ENCODE results near the gene TRMT44. TPM values are rescaled to one million over a fixed set of nuclear protein-coding genes. Genes with fewer than 3 reads are reported as not detected.

Gene TRMT44
- total RNA-seq, 1 experiment from 2014 or later: 22.9 TPM

DNA sequence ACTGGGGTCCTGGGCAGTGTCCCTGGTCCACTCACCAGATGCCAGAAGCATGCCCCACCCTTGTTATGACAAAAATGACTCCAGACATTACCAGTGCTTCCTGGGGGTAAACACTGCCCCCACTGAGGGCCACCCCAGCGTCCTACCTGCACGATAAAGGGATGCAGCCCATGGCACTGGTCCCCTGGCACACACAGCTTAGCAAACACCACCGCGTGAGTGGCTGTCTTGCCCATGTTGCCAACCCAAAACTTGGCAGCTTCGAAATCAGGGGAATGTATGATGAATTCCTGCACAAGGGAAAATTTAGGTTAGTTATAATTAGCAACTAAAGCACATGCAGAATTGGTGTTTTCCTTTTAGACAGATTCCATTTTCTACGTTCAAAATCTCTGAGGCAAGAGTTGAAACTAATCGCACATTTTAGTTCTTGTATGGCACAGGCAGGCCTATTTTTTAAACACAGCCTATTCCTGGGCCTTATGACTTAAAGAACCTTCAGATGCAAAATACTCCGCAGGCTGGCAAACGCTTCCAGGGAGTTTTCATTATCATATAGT lies 30.4 kb upstream of the TRMT44 start:
- TF ChIP-seq, protein P1, sequence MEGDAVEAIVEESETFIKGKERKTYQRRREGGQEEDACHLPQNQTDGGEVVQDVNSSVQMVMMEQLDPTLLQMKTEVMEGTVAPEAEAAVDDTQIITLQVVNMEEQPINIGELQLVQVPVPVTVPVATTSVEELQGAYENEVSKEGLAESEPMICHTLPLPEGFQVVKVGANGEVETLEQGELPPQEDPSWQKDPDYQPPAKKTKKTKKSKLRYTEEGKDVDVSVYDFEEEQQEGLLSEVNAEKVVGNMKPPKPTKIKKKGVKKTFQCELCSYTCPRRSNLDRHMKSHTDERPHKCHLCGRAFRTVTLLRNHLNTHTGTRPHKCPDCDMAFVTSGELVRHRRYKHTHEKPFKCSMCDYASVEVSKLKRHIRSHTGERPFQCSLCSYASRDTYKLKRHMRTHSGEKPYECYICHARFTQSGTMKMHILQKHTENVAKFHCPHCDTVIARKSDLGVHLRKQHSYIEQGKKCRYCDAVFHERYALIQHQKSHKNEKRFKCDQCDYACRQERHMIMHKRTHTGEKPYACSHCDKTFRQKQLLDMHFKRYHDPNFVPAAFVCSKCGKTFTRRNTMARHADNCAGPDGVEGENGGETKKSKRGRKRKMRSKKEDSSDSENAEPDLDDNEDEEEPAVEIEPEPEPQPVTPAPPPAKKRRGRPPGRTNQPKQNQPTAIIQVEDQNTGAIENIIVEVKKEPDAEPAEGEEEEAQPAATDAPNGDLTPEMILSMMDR (conservative IDR thresholded peaks at IDR 0.05; ENCODE audit: low read depth, low read length): no peak
- TF ChIP-seq EZH2 (IDR thresholded peaks at IDR 0.05; ENCODE audit: borderline replicate concordance, low read depth, low read length, poor library complexity, severe bottlenecking): no peak
- peaks cover 5% of the 10 kb centered on the region for H3K36me3 ChIP-seq (ENCODE audit: insufficient read depth, low read length, poor library complexity, severe bottlenecking)
- H3K4me1 ChIP-seq (ENCODE audit: insufficient read depth, low read length, poor library complexity, severe bottlenecking): no peaks in the 10 kb centered on the region
- BruUV-seq (replicated peaks): no TSS peak
- intact Hi-C loops (cut with micrococcal nuclease; ENCODE audit: unreplicated experiment): no loop called here
- CTCF ChIA-PET: interaction anchor here (0.6 to 1.4 kb wide), 4 partner anchors 17 to 233 kb away, joined by 4 to 8 read pairs (median 7); no protein-coding TSS in a partner anchor
- POLR2A ChIA-PET (ENCODE audit: low non-redundant PET): no interaction called here
- DNase-seq (ENCODE audit: low spot score): no peak
- no peak overlapping the region for H3K27ac ChIP-seq (ENCODE audit: low read depth, low read length, poor library complexity, severe bottlenecking)
- no peak overlapping the region for H3K4me3 ChIP-seq (ENCODE audit: low read depth, low read length, poor library complexity, severe bottlenecking)
- H3K9me3 ChIP-seq (ENCODE audit: low read depth, low read length, poor library complexity, severe bottlenecking): no peaks in the 10 kb centered on the region
- H3K27me3 ChIP-seq (replicated peaks; ENCODE audit: insufficient read depth, low read depth, low read length, poor library complexity): no peaks in the 10 kb centered on the region

DNA sequence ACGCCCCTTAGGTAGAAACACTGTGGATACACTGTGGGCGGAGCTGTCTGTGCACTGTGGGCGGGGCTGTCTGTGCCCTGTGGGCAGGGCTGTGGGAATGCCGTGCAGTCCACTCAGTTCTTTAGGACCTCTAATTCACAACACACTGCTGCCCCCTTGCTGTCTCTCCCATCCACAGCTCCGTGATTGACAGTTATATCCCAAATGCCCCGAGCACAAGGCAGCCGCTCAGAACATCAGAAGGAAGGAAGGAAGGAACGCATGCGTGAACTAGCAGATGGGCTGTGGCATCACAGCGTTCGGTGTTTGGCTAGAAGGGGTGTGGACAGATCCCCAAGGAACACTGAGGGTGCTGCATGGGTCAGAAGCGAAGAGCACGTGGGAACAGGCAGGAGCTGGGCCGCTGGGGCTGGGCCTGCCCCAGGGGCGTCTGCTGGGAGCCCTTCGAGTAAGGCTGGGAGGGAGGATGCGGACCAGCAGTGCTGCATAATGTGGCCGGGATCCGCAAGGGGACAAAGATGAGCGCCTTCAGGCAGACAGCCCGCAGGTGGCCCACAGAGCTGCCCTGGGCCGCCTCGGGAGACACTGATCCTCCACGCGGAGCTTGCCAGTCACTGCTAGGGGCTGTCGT lies 29.8 kb upstream of the TRMT44 start:
- ChIA-PET CTCF (interaction anchor here (0.6 to 1.4 kb wide), 5 partner anchors 18 to 234 kb away, joined by 4 to 7 read pairs (median 5); no protein-coding TSS in a partner anchor), POLR2A (ENCODE audit: low non-redundant PET) (no interaction called here)
- Histone ChIP-seq H3K27ac (ENCODE audit: low read depth, low read length, poor library complexity, severe bottlenecking) (no peak overlapping the region), H3K4me3 (ENCODE audit: low read depth, low read length, poor library complexity, severe bottlenecking) (no peak overlapping the region), H3K27me3 (replicated peaks; ENCODE audit: insufficient read depth, low read depth, low read length, poor library complexity) (no peaks in the 10 kb centered on the region), H3K9me3 (ENCODE audit: low read depth, low read length, poor library complexity, severe bottlenecking) (no peaks in the 10 kb centered on the region), H3K36me3 (ENCODE audit: insufficient read depth, low read length, poor library complexity, severe bottlenecking) (peaks cover 8% of the 10 kb centered on the region), H3K4me1 (ENCODE audit: insufficient read depth, low read length, poor library complexity, severe bottlenecking) (no peaks in the 10 kb centered on the region)
- TF ChIP-seq, protein P1 (conservative IDR thresholded peaks at IDR 0.05; ENCODE audit: low read depth, low read length): peak; percentile 61
- TF ChIP-seq EZH2 (IDR thresholded peaks at IDR 0.05; ENCODE audit: borderline replicate concordance, low read depth, low read length, poor library complexity, severe bottlenecking): no peak
- BruUV-seq (replicated peaks): no TSS peak
- intact Hi-C loops (cut with micrococcal nuclease; ENCODE audit: unreplicated experiment): no loop called here
- peak; percentile 78 for DNase-seq (ENCODE audit: low spot score)

DNA sequence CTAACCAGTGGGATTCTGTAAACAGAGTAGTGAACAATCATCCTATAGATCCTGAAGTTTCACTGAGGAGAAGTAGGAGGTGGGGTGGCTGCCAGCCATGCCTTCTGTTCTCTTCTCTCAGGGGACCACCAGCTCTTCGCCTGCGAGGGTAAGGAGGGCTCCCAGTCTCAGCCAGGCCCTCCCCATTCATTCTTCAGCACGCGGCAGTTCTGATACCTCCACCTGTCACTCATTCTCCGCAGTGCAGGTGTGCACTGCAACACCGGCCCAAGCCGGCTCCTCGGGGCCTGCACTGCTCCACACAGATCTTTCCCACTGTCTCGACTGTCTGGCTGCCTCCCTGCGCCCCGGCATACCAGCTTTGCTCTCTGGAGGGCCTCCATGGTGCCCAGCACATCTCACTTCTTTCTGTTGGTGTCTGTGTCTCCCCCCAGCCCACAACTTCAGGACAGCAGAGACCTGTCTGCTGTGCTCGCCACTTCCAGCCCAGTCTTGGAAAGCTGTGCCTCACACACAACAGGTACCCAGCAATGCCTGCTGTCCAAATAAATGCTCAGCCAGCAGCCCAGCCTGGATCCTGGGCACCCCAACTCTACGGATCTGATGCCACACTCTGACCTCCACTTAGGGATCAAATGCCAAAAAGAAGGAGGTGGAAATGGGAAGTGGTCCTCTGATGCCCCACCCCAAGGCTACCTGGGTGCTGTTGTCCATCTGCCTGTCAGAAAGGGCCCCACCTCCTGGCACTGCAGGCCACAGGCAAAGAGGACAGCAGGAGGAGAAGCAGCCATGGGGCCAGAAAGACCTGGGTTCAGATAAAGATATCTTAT lies 29.0 kb upstream of the TRMT44 start:
- no peak for TF ChIP-seq EZH2 (IDR thresholded peaks at IDR 0.05; ENCODE audit: borderline replicate concordance, low read depth, low read length, poor library complexity, severe bottlenecking)
- TF ChIP-seq, protein P1 (conservative IDR thresholded peaks at IDR 0.05; ENCODE audit: low read depth, low read length): no peak
- no TSS peak for BruUV-seq (replicated peaks)
- intact Hi-C loops (cut with micrococcal nuclease; ENCODE audit: unreplicated experiment): no loop called here
- CTCF ChIA-PET: interaction anchor here (0.6 to 1.4 kb wide), 3 partner anchors 168 to 235 kb away, joined by 5 to 7 read pairs (median 7); no protein-coding TSS in a partner anchor
- H3K4me1 ChIP-seq (ENCODE audit: insufficient read depth, low read length, poor library complexity, severe bottlenecking): no peaks in the 10 kb centered on the region
- peaks cover 8% of the 10 kb centered on the region for H3K36me3 ChIP-seq (ENCODE audit: insufficient read depth, low read length, poor library complexity, severe bottlenecking)
- no peaks in the 10 kb centered on the region for H3K9me3 ChIP-seq (ENCODE audit: low read depth, low read length, poor library complexity, severe bottlenecking)
- H3K4me3 ChIP-seq (ENCODE audit: low read depth, low read length, poor library complexity, severe bottlenecking): no peak overlapping the region
- H3K27ac ChIP-seq (ENCODE audit: low read depth, low read length, poor library complexity, severe bottlenecking): no peak overlapping the region
- no peak for DNase-seq (ENCODE audit: low spot score)
- no peaks in the 10 kb centered on the region for H3K27me3 ChIP-seq (replicated peaks; ENCODE audit: insufficient read depth, low read depth, low read length, poor library complexity)
- POLR2A ChIA-PET (ENCODE audit: low non-redundant PET): no interaction called here

Measured in A673 (cell line).